ENCODE measurements around the gene ZNF789. TPM values are rescaled to one million over a fixed set of nuclear protein-coding genes. Genes with fewer than 3 reads are reported as not detected.

Gene ZNF789
- total RNA-seq, 1 experiment from 2014 or later, result 15.1 TPM

- DNase-seq, result no peak
- peaks cover 11% of the 10 kb centered on the region for H3K79me1 ChIP-seq (ENCODE audit: insufficient read depth, low read depth, low read length, poor library complexity, severe bottlenecking)
- H2AK5ac ChIP-seq (ENCODE audit: insufficient read length, low read length), result no peak overlapping the region
- no peak overlapping the region for H3K14ac ChIP-seq (ENCODE audit: insufficient read depth, low read length)
- peaks cover 6% of the 10 kb centered on the region for H3K23me2 ChIP-seq (ENCODE audit: insufficient read length, low read depth, low read length, poor library complexity, severe bottlenecking)
- Mint-ChIP-seq H3K27me3 (ENCODE audit: low read depth) (no peaks in the 10 kb centered on the region; the same call in none of the 2 replicates), H3K9me3 (0 out of 5 replicates have a peak, but pooled peaks cover 2 to 3% of the 10 kb centered on the region in 2 experiments), H3K4me3 (no peak overlapping the region), H3K27ac (no peak overlapping the region), H3K4me1 (peaks cover 8 to 9% of the 10 kb centered on the region in 2 experiments), H3K36me3 (ENCODE audit: insufficient read depth in 1 of 3, low read depth in 3 of 3) (peaks cover 42 to 78% (median 62%) of the 10 kb centered on the region in 3 experiments)
- no peak overlapping the region for H3K18ac ChIP-seq (ENCODE audit: insufficient read length, low read depth, low read length)
- H3K4me1 ChIP-seq (ENCODE audit: insufficient read depth, low read length), result no peaks in the 10 kb centered on the region
- no peak overlapping the region for H2BK12ac ChIP-seq (ENCODE audit: insufficient read length, low read depth, low read length)
- H3K27me3 ChIP-seq (ENCODE audit: insufficient read depth, low read length), result no peaks in the 10 kb centered on the region
- no peak overlapping the region for H2BK120ac ChIP-seq (ENCODE audit: low read depth, low read length, poor library complexity, severe bottlenecking)
- no peak overlapping the region for H3K9ac ChIP-seq (ENCODE audit: extremely low read depth, insufficient read length, low read length)
- H4K20me1 ChIP-seq (ENCODE audit: control insufficient read depth, insufficient read depth, insufficient read length), result no peaks in the 10 kb centered on the region
- no peaks in the 10 kb centered on the region for H3K9me3 ChIP-seq (ENCODE audit: control insufficient read depth, low read depth, low read length)
- no peak overlapping the region for H2AFZ ChIP-seq (ENCODE audit: low read length)
- H2BK5ac ChIP-seq (ENCODE audit: insufficient read length, low read length), result no peak overlapping the region
- no peak overlapping the region for H4K8ac ChIP-seq (replicated peaks; ENCODE audit: insufficient read length, low read depth, low read length)
- H3K4ac ChIP-seq (ENCODE audit: low read depth, low read length), result no peak overlapping the region
- no peak overlapping the region for H2BK15ac ChIP-seq (ENCODE audit: low read depth, low read length)
- peaks cover 21% of the 10 kb centered on the region; the same call in 1 of the 2 replicates for H3K79me2 ChIP-seq (ENCODE audit: insufficient read depth, low read length)
- no CpG with 5 or more reads among the region's 2 CpGs for WGBS (ENCODE audit: extremely low coverage, insufficient read length, low lambda C conversion rate)
- H3K23ac ChIP-seq (ENCODE audit: insufficient read length, low read depth, low read length), result no peak overlapping the region
- no peak overlapping the region for H3K4me2 ChIP-seq (ENCODE audit: insufficient read depth, insufficient read length, low read length)
- H3T11ph ChIP-seq (ENCODE audit: low read length), result no peak overlapping the region
- no peak overlapping the region for H4K5ac ChIP-seq (ENCODE audit: insufficient read length, low read depth, low read length)
- no peak overlapping the region for H4K91ac ChIP-seq (ENCODE audit: insufficient read length, low read depth, low read length)
- peak; percentile 26; the same call in 2 of the 3 replicates for TF ChIP-seq CTCF (conservative IDR thresholded peaks at IDR 0.05)
- H3K56ac ChIP-seq (ENCODE audit: insufficient read length, low read depth, low read length), result no peak overlapping the region
- H2BK20ac ChIP-seq (ENCODE audit: low read depth, low read length, poor library complexity, severe bottlenecking), result no peak overlapping the region
- H3K27ac ChIP-seq (ENCODE audit: insufficient read length, low read depth, low read length), result no peak overlapping the region
These were observed 11.5 kb upstream of the ZNF789 start for GRCh38 chr7:99461221-99461620.

Measured in H9 (cell line).